SU-DHL-6 (cell line): ENCODE data around the gene SELENOT.

Experiments
- H2AFZ ChIP-seq: fragments of 200-600 bp; sonication (generic); 2 replicates; pipeline ENCODE4 v1.6.1; 2014; ENCODE audit warnings: low read depth, mild to moderate bottlenecking, moderate library complexity, mixed read lengths, antibody characterized with exemption, low read length; ENCODE audit not compliant: severe bottlenecking
- H3F3A ChIP-seq: fragments of 200-600 bp; shearing (Covaris generic); 2 replicates; pipeline ENCODE4 v1.6.0; 2016; ENCODE audit warnings: antibody characterized with exemption, mild to moderate bottlenecking; ENCODE audit not compliant: insufficient read depth
- H3K27ac ChIP-seq: fragments of 200-600 bp; sonication (generic); 2 replicates; pipeline ENCODE4 v1.5.1; 2016; ENCODE audit warnings: low read depth, mild to moderate bottlenecking, low read length, moderate library complexity, mixed read lengths
- H3K27me3 ChIP-seq: fragments of 200-600 bp; sonication (generic), shearing (Covaris generic); 2 replicates; pipeline ENCODE4 v1.6.0; 2014; ENCODE audit warnings: mild to moderate bottlenecking, low read length
- H3K36me3 ChIP-seq: fragments of 200-600 bp; sonication (generic); 2 replicates; pipeline ENCODE4 v1.6.1; 2014; ENCODE audit warnings: mild to moderate bottlenecking, low read length, mixed read lengths
- H3K4me2 ChIP-seq: fragments of 300-600, 200-600 bp; shearing (Covaris generic), sonication (generic); 2 replicates; pipeline ENCODE4 v1.6.0; 2014; ENCODE audit warnings: low read length, low read depth, mild to moderate bottlenecking; ENCODE audit not compliant: poor library complexity, severe bottlenecking
- H3K4me3 ChIP-seq: fragments of 200-600 bp; sonication (generic); 2 replicates; pipeline ENCODE4 v1.5.1; 2014; ENCODE audit warnings: antibody characterized with exemption, low read length, mild to moderate bottlenecking, mixed read lengths; ENCODE audit not compliant: insufficient read depth, poor library complexity, severe bottlenecking
- H3K79me2 ChIP-seq: fragments of 200-600 bp; sonication (generic); 2 replicates; pipeline ENCODE4 v1.6.1; 2014; ENCODE audit warnings: mild to moderate bottlenecking, low read length, moderate library complexity; ENCODE audit not compliant: insufficient read depth
- H3K9ac ChIP-seq: fragments of 200-600 bp; sonication (generic); 2 replicates; pipeline ENCODE4 v1.7.0; 2014; ENCODE audit warnings: mild to moderate bottlenecking, low read length
- H3K9me2 ChIP-seq: fragments of 200-600 bp; sonication (generic); replicated peaks from 2 replicates; pipeline ENCODE4 v1.6.1; 2014; ENCODE audit warnings: low read length; ENCODE audit not compliant: insufficient read depth
- H3K9me3 ChIP-seq: fragments of 200-600 bp; sonication (generic); 2 replicates; pipeline ENCODE4 v1.6.1; 2014; ENCODE audit warnings: low read length, mixed read lengths; ENCODE audit not compliant: insufficient read depth
- H4K20me1 ChIP-seq: fragments of 200-600 bp; sonication (generic); 2 replicates; pipeline ENCODE4 v1.6.1; 2014; ENCODE audit warnings: low read depth, mild to moderate bottlenecking, antibody characterized with exemption, low read length, moderate library complexity, mixed read lengths
- CTCF ChIP-seq: fragments of 200-600 bp; sonication (generic); IDR thresholded peaks from one replicate; pipeline ENCODE4 v1.5.1; 2017; ENCODE audit warnings: antibody characterized with exemption, mild to moderate bottlenecking, low read length, moderate library complexity; ENCODE audit not compliant: insufficient read depth, poor library complexity, severe bottlenecking
- EZH2phosphoT487 ChIP-seq: fragments of 200-600 bp; sonication (generic), shearing (Covaris generic); conservative IDR thresholded peaks from 2 replicates; pipeline ENCODE4 v1.6.1; 2018; ENCODE audit warnings: mild to moderate bottlenecking, antibody characterized with exemption, low read length, moderate library complexity, mixed read lengths

The SELENOT gene

GRCh38 chr3:150635076-150635475 is 32.0 kb downstream of the SELENOT start:
- peaks cover 34% of the 10 kb centered on the region for H3F3A ChIP-seq
- TF ChIP-seq EZH2phosphoT487 (no peak), CTCF (no peak)
- no peaks in the 10 kb centered on the region for H3K79me2 ChIP-seq
- peaks cover 7% of the 10 kb centered on the region; the same call in 1 of the 2 replicates for H3K36me3 ChIP-seq
- no peak overlapping the region for H3K4me3 ChIP-seq
- H3K9me2 ChIP-seq: no peaks in the 10 kb centered on the region
- H3K9ac ChIP-seq: no peak overlapping the region
- no peak overlapping the region for H3K27ac ChIP-seq
- no peak overlapping the region for H2AFZ ChIP-seq
- H3K4me2 ChIP-seq: no peak overlapping the region
- H4K20me1 ChIP-seq: no peaks in the 10 kb centered on the region
- H3K9me3 ChIP-seq: no peaks in the 10 kb centered on the region
- H3K27me3 ChIP-seq: no peaks in the 10 kb centered on the region

- no peak overlapping the region for H3K9ac ChIP-seq
- H3K4me3 ChIP-seq: no peak overlapping the region
- H3K9me3 ChIP-seq: no peaks in the 10 kb centered on the region
- H4K20me1 ChIP-seq: no peaks in the 10 kb centered on the region
- H3K27ac ChIP-seq: no peak overlapping the region
- no peaks in the 10 kb centered on the region for H3K27me3 ChIP-seq
- TF ChIP-seq EZH2phosphoT487: no peak
- no peak for TF ChIP-seq CTCF
- H2AFZ ChIP-seq: no peak overlapping the region
- H3K9me2 ChIP-seq: no peaks in the 10 kb centered on the region
- H3K79me2 ChIP-seq: no peaks in the 10 kb centered on the region
- H3K4me2 ChIP-seq: no peak overlapping the region
- peaks cover 34% of the 10 kb centered on the region for H3F3A ChIP-seq
- H3K36me3 ChIP-seq: peaks cover 3% of the 10 kb centered on the region; the same call in 1 of the 2 replicates
Measured at GRCh38 chr3:150635526-150635925, 32.4 kb downstream of the SELENOT start.

- H3K9ac ChIP-seq: no peak overlapping the region
Measured at GRCh38 chr3:150636258-150636657, 33.1 kb downstream of the SELENOT start.

More at GRCh38 chr3:150636258-150636657, 33.1 kb downstream of the SELENOT start:
- Histone ChIP-seq H3K36me3 (no peaks in the 10 kb centered on the region), H3K27ac (no peak overlapping the region), H3K27me3 (no peaks in the 10 kb centered on the region), H3K9me3 (no peaks in the 10 kb centered on the region), H3K79me2 (no peaks in the 10 kb centered on the region), H3K4me2 (no peak overlapping the region), H2AFZ (no peak overlapping the region), H3K4me3 (no peak overlapping the region), H3K9me2 (no peaks in the 10 kb centered on the region), H4K20me1 (no peaks in the 10 kb centered on the region), H3F3A (peaks cover 28% of the 10 kb centered on the region)
- TF ChIP-seq CTCF (no peak), EZH2phosphoT487 (no peak)
